NCI-H146 (cell line): ENCODE data around the gene GJD4.

ENCODE experiments used
- DNase-seq: peaks from one replicate; lab custom pipeline; 2025; lab: John Stamatoyannopoulos, UW

The GJD4 gene

GRCh38 chr10:35657621-35658020 lies 52.5 kb downstream of the GJD4 start:
- no peak for DNase-seq
